AG20443 (cell line): ENCODE measurements around the gene MAGEF1.

Experiments used
- DNase-seq: peaks from one replicate; pipeline ENCODE4 v3.0.0; 2012; ENCODE audit warnings: low spot score, mixed read lengths

The MAGEF1 gene

GRCh38 chr3:184690192-184690883 is 21.5 kb downstream of the MAGEF1 start:
- DNase-seq, result no peak

- no peak for DNase-seq
Measured at GRCh38 chr3:184688882-184689271, 23.0 kb downstream of the MAGEF1 start.

- DNase-seq, result peak; percentile 79
Measured at GRCh38 chr3:184688251-184688881, 23.5 kb downstream of the MAGEF1 start.

- no peak for DNase-seq
Measured at GRCh38 chr3:184687363-184688015, 24.4 kb downstream of the MAGEF1 start.

- peak; percentile 47 for DNase-seq
Measured at GRCh38 chr3:184685646-184686045, 26.2 kb downstream of the MAGEF1 start.

- no peak for DNase-seq
Measured at GRCh38 chr3:184685055-184685454, 26.8 kb downstream of the MAGEF1 start.

GRCh38 chr3:184683900-184684560 is 27.8 kb downstream of the MAGEF1 start:
- DNase-seq, result no peak

GRCh38 chr3:184683234-184683633 is 28.6 kb downstream of the MAGEF1 start:
- no peak for DNase-seq

- no peak for DNase-seq
Measured at GRCh38 chr3:184682671-184683070, 29.2 kb downstream of the MAGEF1 start.

- DNase-seq, result no peak
Measured at GRCh38 chr3:184680385-184681345, 31.2 kb downstream of the MAGEF1 start.

- DNase-seq, result no peak
Measured at GRCh38 chr3:184679056-184679816, 32.6 kb downstream of the MAGEF1 start.

- no peak for DNase-seq
Measured at GRCh38 chr3:184678317-184679055, 33.4 kb downstream of the MAGEF1 start.

GRCh38 chr3:184677344-184678316 is 34.2 kb downstream of the MAGEF1 start:
- DNase-seq, result no peak

- DNase-seq, result no peak
Measured at GRCh38 chr3:184676927-184677326, 34.9 kb downstream of the MAGEF1 start.

- DNase-seq, result no peak
Measured at GRCh38 chr3:184674626-184675025, 37.2 kb downstream of the MAGEF1 start.

GRCh38 chr3:184672977-184673870 is 38.6 kb downstream of the MAGEF1 start:
- DNase-seq, result no peak

- no peak for DNase-seq
Measured at GRCh38 chr3:184672335-184672734, 39.5 kb downstream of the MAGEF1 start.

GRCh38 chr3:184670091-184670602 is 41.7 kb downstream of the MAGEF1 start:
- no peak for DNase-seq
